Measurements from ENCODE around the gene RNF212.

RNF212 gene, protein sequence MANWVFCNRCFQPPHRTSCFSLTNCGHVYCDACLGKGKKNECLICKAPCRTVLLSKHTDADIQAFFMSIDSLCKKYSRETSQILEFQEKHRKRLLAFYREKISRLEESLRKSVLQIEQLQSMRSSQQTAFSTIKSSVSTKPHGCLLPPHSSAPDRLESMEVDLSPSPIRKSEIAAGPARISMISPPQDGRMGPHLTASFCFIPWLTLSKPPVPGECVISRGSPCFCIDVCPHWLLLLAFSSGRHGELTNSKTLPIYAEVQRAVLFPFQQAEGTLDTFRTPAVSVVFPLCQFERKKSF

DNA sequence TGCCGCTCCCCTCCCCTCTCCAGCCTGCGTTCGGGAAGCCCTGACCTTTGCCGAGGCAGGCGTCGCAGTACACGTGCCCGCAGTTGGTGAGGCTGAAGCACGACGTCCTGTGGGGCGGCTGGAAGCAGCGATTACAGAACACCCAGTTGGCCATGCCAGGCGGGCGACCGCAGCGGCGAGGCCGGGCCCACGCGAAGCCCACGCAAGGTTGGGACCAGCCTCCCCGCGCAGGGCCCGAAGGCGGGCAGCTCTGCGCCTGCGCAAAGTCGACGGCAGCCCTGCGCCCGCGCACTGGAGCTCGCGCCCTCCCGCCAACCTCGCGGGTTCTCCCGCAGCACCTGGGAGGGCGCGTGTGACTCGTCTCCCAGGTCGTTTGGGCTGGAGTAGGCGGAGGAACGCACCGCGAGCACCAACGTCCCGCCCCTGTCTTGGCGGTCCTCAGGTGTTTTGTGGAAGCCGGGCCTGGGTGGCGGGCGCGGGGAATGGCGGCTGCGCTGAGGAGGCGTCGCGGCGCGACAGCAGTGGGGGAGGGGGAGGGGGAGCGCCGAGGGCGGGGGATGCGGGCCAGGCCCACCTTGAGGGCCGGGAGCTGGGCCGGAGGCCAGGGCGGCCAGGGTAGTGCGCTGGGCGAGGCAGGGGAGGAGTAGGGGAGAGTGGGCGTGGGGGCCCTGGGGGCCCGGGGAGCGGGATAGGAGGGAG is at the start of gene RNF212:
Gene RNF212, minus strand, starts transcription at position 254 of the 699 bp plus-strand sequence. Its CDS starts 100 bp downstream, at position 154.
- H3K4me3 ChIP-seq (ENCODE audit: low read depth, low read length), result no peak within 1 kb of the TSS
- no peak for DNase-seq (ENCODE audit: low read depth, low spot score)
- in situ Hi-C loops (cut with HindIII; ENCODE audit: low sequenced_read_pairs), result no loop called here
- TF ChIP-seq, protein P1, sequence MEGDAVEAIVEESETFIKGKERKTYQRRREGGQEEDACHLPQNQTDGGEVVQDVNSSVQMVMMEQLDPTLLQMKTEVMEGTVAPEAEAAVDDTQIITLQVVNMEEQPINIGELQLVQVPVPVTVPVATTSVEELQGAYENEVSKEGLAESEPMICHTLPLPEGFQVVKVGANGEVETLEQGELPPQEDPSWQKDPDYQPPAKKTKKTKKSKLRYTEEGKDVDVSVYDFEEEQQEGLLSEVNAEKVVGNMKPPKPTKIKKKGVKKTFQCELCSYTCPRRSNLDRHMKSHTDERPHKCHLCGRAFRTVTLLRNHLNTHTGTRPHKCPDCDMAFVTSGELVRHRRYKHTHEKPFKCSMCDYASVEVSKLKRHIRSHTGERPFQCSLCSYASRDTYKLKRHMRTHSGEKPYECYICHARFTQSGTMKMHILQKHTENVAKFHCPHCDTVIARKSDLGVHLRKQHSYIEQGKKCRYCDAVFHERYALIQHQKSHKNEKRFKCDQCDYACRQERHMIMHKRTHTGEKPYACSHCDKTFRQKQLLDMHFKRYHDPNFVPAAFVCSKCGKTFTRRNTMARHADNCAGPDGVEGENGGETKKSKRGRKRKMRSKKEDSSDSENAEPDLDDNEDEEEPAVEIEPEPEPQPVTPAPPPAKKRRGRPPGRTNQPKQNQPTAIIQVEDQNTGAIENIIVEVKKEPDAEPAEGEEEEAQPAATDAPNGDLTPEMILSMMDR (IDR thresholded peaks at IDR 0.05; ENCODE audit: low read depth, low read length), result no peak

- no peak for DNase-seq (ENCODE audit: low read depth, low spot score)
- H3K4me3 ChIP-seq (ENCODE audit: low read depth, low read length), result no peak overlapping the region
- TF ChIP-seq, protein P1 (IDR thresholded peaks at IDR 0.05; ENCODE audit: low read depth, low read length), result no peak
- in situ Hi-C loops (cut with HindIII; ENCODE audit: low sequenced_read_pairs), result no loop called here
These were observed 47.0 kb upstream of the RNF212 start for GRCh38 chr4:1160351-1160750.

- no peak overlapping the region for H3K4me3 ChIP-seq (ENCODE audit: low read depth, low read length)
- DNase-seq (ENCODE audit: low read depth, low spot score), result no peak
- TF ChIP-seq, protein P1 (IDR thresholded peaks at IDR 0.05; ENCODE audit: low read depth, low read length), result no peak
- in situ Hi-C loops (cut with HindIII; ENCODE audit: low sequenced_read_pairs), result no loop called here
These were observed 42.7 kb upstream of the RNF212 start for GRCh38 chr4:1156069-1156468.

DNA sequence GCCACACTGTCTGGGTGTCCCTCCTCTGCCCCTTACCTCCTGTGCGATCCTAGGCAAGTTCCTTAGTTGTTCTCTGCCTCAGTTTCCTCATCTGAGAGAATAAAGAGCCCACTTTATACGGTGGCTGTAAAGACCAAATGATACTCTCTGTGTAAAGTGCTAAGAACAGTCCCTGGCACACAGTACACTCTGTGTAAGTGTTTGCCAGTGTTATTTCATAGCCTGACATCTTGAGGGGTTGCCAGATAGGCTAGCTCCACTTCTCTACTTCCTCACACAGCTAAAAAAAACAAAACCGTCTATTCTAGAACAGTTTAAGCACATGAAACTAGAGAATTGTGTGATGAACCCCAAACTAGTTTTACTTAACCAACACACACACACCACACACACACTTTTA is 42.0 kb upstream of the RNF212 start:
- H3K4me3 ChIP-seq (ENCODE audit: low read depth, low read length), result no peak overlapping the region
- in situ Hi-C loops (cut with HindIII; ENCODE audit: low sequenced_read_pairs), result no loop called here
- DNase-seq (ENCODE audit: low read depth, low spot score), result no peak
- TF ChIP-seq, protein P1 (IDR thresholded peaks at IDR 0.05; ENCODE audit: low read depth, low read length), result no peak

GRCh38 chr4:1154523-1155182 is 41.3 kb upstream of the RNF212 start:
- H3K4me3 ChIP-seq (ENCODE audit: low read depth, low read length), result no peak overlapping the region
- TF ChIP-seq, protein P1 (IDR thresholded peaks at IDR 0.05; ENCODE audit: low read depth, low read length), result no peak
- in situ Hi-C loops (cut with HindIII; ENCODE audit: low sequenced_read_pairs), result no loop called here
- no peak for DNase-seq (ENCODE audit: low read depth, low spot score)

DNA sequence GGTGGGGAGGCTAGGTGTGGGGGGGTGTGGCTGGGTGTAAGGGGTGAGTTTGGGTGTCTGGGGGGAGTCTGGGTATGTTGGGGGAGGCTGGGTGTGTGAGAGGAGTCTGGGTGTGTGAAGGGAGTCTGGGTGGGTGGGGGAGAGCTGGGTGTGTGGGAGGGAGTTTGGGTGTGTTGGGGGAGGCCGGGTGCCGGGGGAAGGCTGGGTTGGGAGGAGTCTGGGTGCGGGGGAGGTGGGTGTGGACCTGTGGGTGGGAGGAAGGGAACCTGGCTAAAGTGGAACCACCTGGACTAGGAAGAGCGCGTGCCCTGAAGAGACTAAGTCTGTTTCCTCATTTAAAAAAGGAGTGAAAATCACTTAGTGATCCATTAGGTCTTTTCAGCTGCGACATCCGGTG is 40.8 kb upstream of the RNF212 start:
- DNase-seq (ENCODE audit: low read depth, low spot score), result no peak
- in situ Hi-C loops (cut with HindIII; ENCODE audit: low sequenced_read_pairs), result no loop called here
- H3K4me3 ChIP-seq (ENCODE audit: low read depth, low read length), result no peak overlapping the region
- TF ChIP-seq, protein P1 (IDR thresholded peaks at IDR 0.05; ENCODE audit: low read depth, low read length), result no peak
